CD14-positive monocyte (primary cell): ENCODE measurements around the gene TMEM184C. TPM values are rescaled to one million over a fixed set of nuclear protein-coding genes. Genes with fewer than 3 reads are reported as not detected.

Experiments
- DNase-seq, 3 donors: peaks; one replicate each; pipeline ENCODE4 v3.0.0-alpha.2; 2011 to 2022
- H2AFZ ChIP-seq: 2 replicates; pipeline ENCODE4 v1.6.0; 2012; ENCODE audit warnings: mild to moderate bottlenecking, low read depth, low read length, inconsistent platforms; ENCODE audit not compliant: insufficient read depth, poor library complexity, severe bottlenecking
- H3K27ac ChIP-seq, 2 donors: 1 replicate in 1 of 2; 2 replicates in 1 of 2; pipeline ENCODE4 v1.5.1; 2012 to 2013; ENCODE audit warnings: low read length in 2 of 2, control low read depth in 1 of 2, inconsistent platforms in 1 of 2, low read depth in 1 of 2, mild to moderate bottlenecking in 1 of 2
- H3K27me3 ChIP-seq, 2 donors: one replicate each; pipeline versions ENCODE4 v1.6.0 to v1.6.1; 2011 to 2013; ENCODE audit warnings: low read length in 2 of 2; ENCODE audit not compliant: control insufficient read depth in 2 of 2, insufficient read depth in 2 of 2
- H3K36me3 ChIP-seq, 2 donors: replicated peaks in 1 of 2; 1 replicate in 1 of 2; 2 replicates in 1 of 2; pipeline versions ENCODE4 v1.5.1 to v1.6.1; 2012 to 2013; ENCODE audit warnings: low read length in 2 of 2, control low read depth in 1 of 2, inconsistent platforms in 1 of 2, mild to moderate bottlenecking in 1 of 2; ENCODE audit not compliant: insufficient read depth in 2 of 2, control insufficient read depth in 1 of 2
- H3K4me1 ChIP-seq, 2 donors: 1 replicate in 1 of 2; 2 replicates in 1 of 2; pipeline versions ENCODE4 v1.5.1 to v1.6.1; 2012 to 2013; ENCODE audit warnings: low read length in 2 of 2, control low read depth in 1 of 2, inconsistent platforms in 1 of 2, mild to moderate bottlenecking in 1 of 2, moderate library complexity in 1 of 2; ENCODE audit not compliant: insufficient read depth in 2 of 2, control insufficient read depth in 1 of 2
- H3K4me2 ChIP-seq: replicated peaks from 2 replicates; pipeline ENCODE3; 2012; ENCODE audit warnings: low read length, moderate library complexity, mild to moderate bottlenecking; ENCODE audit not compliant: poor library complexity, severe bottlenecking; ENCODE audit errors: extremely low read depth
- H3K4me3 ChIP-seq, 3 experiments: fragments of 200-600 bp in 1 of 3; sonication (generic) in 1 of 3; replicated peaks in 1 of 3; 1 replicate in 2 of 3; 2 replicates in 1 of 3; pipeline ENCODE4 v1.5.1; 2011 to 2013; ENCODE audit warnings: low read length in 3 of 3, mild to moderate bottlenecking in 3 of 3, control low read depth in 2 of 3, low read depth in 2 of 3, inconsistent platforms in 1 of 3, moderate library complexity in 1 of 3
- H3K79me2 ChIP-seq: 2 replicates; pipeline ENCODE4 v1.6.0; 2012; ENCODE audit warnings: mild to moderate bottlenecking, control low read depth, inconsistent platforms, low read length, moderate library complexity; ENCODE audit not compliant: insufficient read depth
- H3K9ac ChIP-seq: 2 replicates; pipeline ENCODE4 v1.6.0; 2017; ENCODE audit warnings: low read length, mild to moderate bottlenecking; ENCODE audit not compliant: insufficient read depth, poor library complexity, severe bottlenecking
- H3K9me3 ChIP-seq, 2 donors: replicated peaks in 1 of 2; 1 replicate in 1 of 2; 2 replicates in 1 of 2; pipeline versions ENCODE4 v1.5.1 to v1.6.1; 2012 to 2013; ENCODE audit warnings: low read length in 2 of 2, control low read depth in 1 of 2; ENCODE audit not compliant: control insufficient read depth in 1 of 2, insufficient read depth in 1 of 2
- H4K20me1 ChIP-seq: 2 replicates; pipeline ENCODE4 v1.6.0; 2012; ENCODE audit warnings: mild to moderate bottlenecking, low read length, control low read depth, moderate library complexity; ENCODE audit not compliant: insufficient read depth
- H3K27ac Mint-ChIP-seq, 7 donors: one replicate each; pipeline ENCODE4 v1.8.0; 2020; ENCODE audit warnings: mild to moderate bottlenecking in 7 of 7, mixed read lengths in 7 of 7, moderate library complexity in 6 of 7, inconsistent platforms in 2 of 7
- H3K27me3 Mint-ChIP-seq, 3 donors: one replicate each; pipeline ENCODE4 v1.8.0; 2021 to 2022; ENCODE audit warnings: low read depth in 3 of 3, mild to moderate bottlenecking in 3 of 3, mixed read lengths in 3 of 3, moderate library complexity in 3 of 3, inconsistent platforms in 1 of 3
- H3K36me3 Mint-ChIP-seq, 2 donors: one replicate each; pipeline ENCODE4 v1.8.0; 2020; ENCODE audit warnings: mixed read lengths in 2 of 2, inconsistent platforms in 1 of 2, mild to moderate bottlenecking in 1 of 2
- H3K4me1 Mint-ChIP-seq: one replicate; pipeline ENCODE4 v1.8.0; 2020; ENCODE audit warnings: mild to moderate bottlenecking, mixed read lengths
- H3K4me3 Mint-ChIP-seq, 2 donors: one replicate each; pipeline ENCODE4 v1.8.0; 2020; ENCODE audit warnings: mild to moderate bottlenecking in 2 of 2, mixed read lengths in 2 of 2, moderate library complexity in 1 of 2
- H3K9me3 Mint-ChIP-seq, 7 donors: one replicate each; pipeline ENCODE4 v1.8.0; 2020 to 2022; ENCODE audit warnings: mixed read lengths in 7 of 7, mild to moderate bottlenecking in 6 of 7, moderate library complexity in 6 of 7, inconsistent platforms in 2 of 7
- CTCF ChIP-seq: fragments of 200-600 bp; IDR thresholded peaks from one replicate; pipeline ENCODE4 v1.8.0; 2022; ENCODE audit warnings: antibody characterized with exemption, mild to moderate bottlenecking
- WGBS: methylation state at CpG from one replicate; pipeline ENCODE4 v1.1.5; 2013; ENCODE audit warnings: missing lambda C conversion rate; ENCODE audit not compliant: insufficient coverage; 5-methylcytosine and 5-hydroxymethylcytosine counted together
- intact Hi-C, 2 donors: fragments of 100-400 bp; cut with micrococcal nuclease; formaldehyde crosslinking; loops; one replicate each; pipeline versions ENCODE4 v1.15.0 to v1.15.1; 2023
- polyA plus RNA-seq, 3 donors: library from polyadenylated mRNA; depleted of rRNA in 1 of 3; unstranded in 2 of 3; stranded (reverse) in 1 of 3; fragments of 300-500 nt in 2 of 3; fragments of >200 nt in 1 of 3; fragmentation: Illumina TruSeq in 2 of 3; gene quantifications; 1 replicate in 2 of 3; 2 replicates in 1 of 3; pipeline ENCODE4 v1.2.3, GENCODE V29; 2012 to 2021

The TMEM184C gene
- polyA plus RNA-seq, 3 donors: 7.5 to 36.4 (median 20.7) TPM

- no peaks in the 10 kb centered on the region for H3K27me3 Mint-ChIP-seq
- H3K4me3 Mint-ChIP-seq: no peak overlapping the region
- Histone ChIP-seq H3K4me2 (no peak overlapping the region), H3K4me3 (no peak overlapping the region), H3K27ac (no peak overlapping the region), H3K36me3 (peaks cover 21 to 70% of the 10 kb centered on the region in 2 donors), H3K27me3 (no peaks in the 10 kb centered on the region), H2AFZ (no peak overlapping the region), H3K79me2 (peaks cover 5% of the 10 kb centered on the region), H4K20me1 (no peaks in the 10 kb centered on the region), H3K4me1 (no peaks in the 10 kb centered on the region), H3K9ac (no peak overlapping the region), H3K9me3 (no peaks in the 10 kb centered on the region)
- H3K4me1 Mint-ChIP-seq: no peaks in the 10 kb centered on the region
- WGBS: no CpG with 5 or more reads among the region's 1 CpG
- TF ChIP-seq CTCF: no peak
- intact Hi-C loops: no loop called here
- no peak for DNase-seq
- peaks cover 39 to 49% of the 10 kb centered on the region in 2 donors for H3K36me3 Mint-ChIP-seq
- no peaks in the 10 kb centered on the region for H3K9me3 Mint-ChIP-seq
- H3K27ac Mint-ChIP-seq: no peak overlapping the region
These were observed 57.3 kb downstream of the TMEM184C start for GRCh38 chr4:147674496-147674895.

- Mint-ChIP-seq H3K4me3 (no peak overlapping the region), H3K4me1 (peaks cover 8% of the 10 kb centered on the region), H3K27me3 (no peaks in the 10 kb centered on the region), H3K27ac (no peak overlapping the region), H3K9me3 (no peaks in the 10 kb centered on the region), H3K36me3 (peaks cover 27 to 28% of the 10 kb centered on the region in 2 donors)
- H3K36me3 ChIP-seq: peaks cover 12 to 44% of the 10 kb centered on the region in 2 donors
- DNase-seq: no peak
- H3K4me1 ChIP-seq: peaks cover 5 to 7% of the 10 kb centered on the region in 2 donors
- intact Hi-C loops: no loop called here
- no peak for TF ChIP-seq CTCF
- H3K4me2 ChIP-seq: no peak overlapping the region
- H3K4me3 ChIP-seq: no peak overlapping the region
- 60% methylated on average over 1 of the region's 5 CpGs for WGBS
- peaks cover 29% of the 10 kb centered on the region for H3K79me2 ChIP-seq
- H3K27me3 ChIP-seq: no peaks in the 10 kb centered on the region
- H3K9ac ChIP-seq: no peak overlapping the region
- H3K27ac ChIP-seq: no peak overlapping the region
- no peak overlapping the region for H2AFZ ChIP-seq
- no peaks in the 10 kb centered on the region for H4K20me1 ChIP-seq
- H3K9me3 ChIP-seq: no peaks in the 10 kb centered on the region
These were observed 60.9 kb downstream of the TMEM184C start for GRCh38 chr4:147678106-147678505.
